ACC112 (cell line): ENCODE measurements around the gene JAG1.

Experiments used
- H2AFZ ChIP-seq: fragments of 200-600 bp; sonication (generic); one replicate; pipeline ENCODE4 v1.6.0; 2017; ENCODE audit warnings: antibody characterized with exemption, low read length; ENCODE audit not compliant: unreplicated experiment
- H3K27ac ChIP-seq: fragments of 200-600 bp; sonication (generic); 2 replicates; pipeline ENCODE4 v1.5.1; 2014; ENCODE audit warnings: low read depth, mild to moderate bottlenecking, antibody characterized with exemption, low read length, moderate library complexity
- H3K27me3 ChIP-seq: fragments of 200-600 bp; sonication (generic); 2 replicates; pipeline ENCODE4 v1.6.1; 2014; ENCODE audit warnings: mild to moderate bottlenecking, antibody characterized with exemption, low read length, moderate library complexity, mixed read lengths; ENCODE audit not compliant: insufficient read depth
- H3K36me3 ChIP-seq: fragments of 200-600 bp; sonication (generic); 2 replicates; pipeline ENCODE4 v1.6.1; 2016; ENCODE audit warnings: mild to moderate bottlenecking, antibody characterized with exemption, low read length, moderate library complexity, mixed read lengths; ENCODE audit not compliant: insufficient read depth
- H3K4me1 ChIP-seq: fragments of 200-600 bp; sonication (generic); one replicate; pipeline ENCODE4 v1.6.1; 2016; ENCODE audit warnings: low read length, mixed read lengths; ENCODE audit not compliant: insufficient read depth, unreplicated experiment, control insufficient read depth
- H3K4me3 ChIP-seq: fragments of 200-600 bp; sonication (generic); 2 replicates; pipeline ENCODE4 v1.5.1; 2014; ENCODE audit warnings: mild to moderate bottlenecking, low read depth, low read length
- H3K79me2 ChIP-seq: fragments of 200-600 bp; sonication (generic); one replicate; pipeline ENCODE4 v1.6.0; 2016; ENCODE audit warnings: low read length; ENCODE audit not compliant: control insufficient read depth, unreplicated experiment, insufficient read depth

The JAG1 gene

GRCh38 chr20:10667560-10668167 lies 6.1 kb downstream of the JAG1 start:
- H3K79me2 ChIP-seq = peaks cover 54% of the 10 kb centered on the region
- H3K36me3 ChIP-seq = peaks cover 14% of the 10 kb centered on the region; the same call in 1 of the 2 replicates
- peaks cover 28% of the 10 kb centered on the region for H3K4me1 ChIP-seq
- H3K4me3 ChIP-seq = no peak overlapping the region
- no peak overlapping the region for H3K27ac ChIP-seq
- H3K27me3 ChIP-seq = no peaks in the 10 kb centered on the region
- no peak overlapping the region for H2AFZ ChIP-seq

GRCh38 chr20:10667077-10667401 lies 6.8 kb downstream of the JAG1 start:
- H3K36me3 ChIP-seq = peaks cover 17% of the 10 kb centered on the region; the same call in 1 of the 2 replicates

GRCh38 chr20:10666221-10667076 lies 7.3 kb downstream of the JAG1 start:
- Histone ChIP-seq H3K27ac (no peak overlapping the region), H3K4me1 (peaks cover 28% of the 10 kb centered on the region)

More at GRCh38 chr20:10667077-10667401, 6.8 kb downstream of the JAG1 start:
- Histone ChIP-seq H3K79me2 (peaks cover 50% of the 10 kb centered on the region), H2AFZ (no peak overlapping the region), H3K27me3 (no peaks in the 10 kb centered on the region), H3K4me3 (no peak overlapping the region), H3K4me1 (peaks cover 28% of the 10 kb centered on the region), H3K27ac (no peak overlapping the region)

GRCh38 chr20:10665791-10666190 lies 8.0 kb downstream of the JAG1 start:
- H3K36me3 ChIP-seq = peaks cover 17% of the 10 kb centered on the region; the same call in 1 of the 2 replicates
- H3K79me2 ChIP-seq = peaks cover 45% of the 10 kb centered on the region
- no peak overlapping the region for H3K4me3 ChIP-seq
- H3K27me3 ChIP-seq = no peaks in the 10 kb centered on the region
- H3K4me1 ChIP-seq = peaks cover 25% of the 10 kb centered on the region
- H3K27ac ChIP-seq = no peak overlapping the region
- no peak overlapping the region for H2AFZ ChIP-seq

More at GRCh38 chr20:10666221-10667076, 7.3 kb downstream of the JAG1 start:
- Histone ChIP-seq H3K36me3 (peaks cover 17% of the 10 kb centered on the region; the same call in 1 of the 2 replicates), H3K79me2 (peaks cover 50% of the 10 kb centered on the region), H3K4me3 (no peak overlapping the region), H3K27me3 (no peaks in the 10 kb centered on the region), H2AFZ (no peak overlapping the region)

- H3K27ac ChIP-seq = no peak overlapping the region
- peaks cover 39% of the 10 kb centered on the region for H3K79me2 ChIP-seq
- peaks cover 31% of the 10 kb centered on the region for H3K4me1 ChIP-seq
- peaks cover 17% of the 10 kb centered on the region; the same call in 1 of the 2 replicates for H3K36me3 ChIP-seq
- H3K27me3 ChIP-seq = no peaks in the 10 kb centered on the region
- no peak overlapping the region for H3K4me3 ChIP-seq
- H2AFZ ChIP-seq = no peak overlapping the region
Observed at GRCh38 chr20:10665027-10665561, 8.7 kb downstream of the JAG1 start.

- no peak overlapping the region for H2AFZ ChIP-seq
- peaks cover 28% of the 10 kb centered on the region for H3K4me1 ChIP-seq
- no peak overlapping the region for H3K4me3 ChIP-seq
- H3K36me3 ChIP-seq = peaks cover 24% of the 10 kb centered on the region; the same call in 1 of the 2 replicates
- no peaks in the 10 kb centered on the region for H3K27me3 ChIP-seq
- H3K27ac ChIP-seq = no peak overlapping the region
- peaks cover 27% of the 10 kb centered on the region for H3K79me2 ChIP-seq
Observed at GRCh38 chr20:10663756-10664155, 10.0 kb downstream of the JAG1 start.

DNA sequence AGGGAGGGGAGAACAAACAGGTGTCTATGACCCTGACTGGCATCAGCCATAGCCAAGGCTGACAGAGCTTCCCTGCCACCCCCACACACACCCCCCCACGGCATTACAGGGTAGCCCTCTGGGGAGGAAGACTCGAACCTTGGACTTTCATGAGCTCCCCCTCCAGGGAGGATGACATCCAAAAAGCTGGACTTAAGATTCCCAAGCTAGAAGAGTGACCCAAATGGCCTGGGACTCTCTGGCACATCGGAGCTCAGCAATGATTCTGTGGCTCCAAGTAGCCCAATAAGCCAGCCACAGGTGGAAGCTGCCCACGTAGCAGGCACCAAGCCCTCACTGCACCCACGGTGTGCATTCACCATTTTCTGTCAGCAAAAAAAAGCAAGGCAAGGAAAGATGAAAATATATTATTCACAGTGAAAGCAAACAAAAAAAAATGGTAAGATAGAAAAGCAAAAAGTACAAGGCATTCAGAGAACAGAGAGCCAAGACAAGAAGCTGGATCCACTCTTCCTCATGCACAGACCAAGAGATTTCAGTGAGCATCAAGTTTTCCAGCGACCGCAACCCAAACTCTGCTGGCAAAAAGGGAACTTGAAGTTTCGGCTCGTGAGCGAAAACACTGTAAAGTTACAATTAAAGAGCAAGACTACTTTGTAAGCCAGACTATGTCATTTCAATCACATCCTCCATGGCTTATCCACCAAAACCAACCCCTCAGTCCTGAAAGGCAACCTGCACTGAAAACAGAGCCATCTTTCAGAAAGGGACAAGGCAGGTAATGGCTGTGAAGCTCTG lies 10.9 kb downstream of the JAG1 start:
- Histone ChIP-seq H3K36me3 (peaks cover 17% of the 10 kb centered on the region), H3K27ac (no peak overlapping the region), H3K79me2 (peaks cover 22% of the 10 kb centered on the region), H2AFZ (no peak overlapping the region), H3K27me3 (no peaks in the 10 kb centered on the region), H3K4me3 (no peak overlapping the region), H3K4me1 (peaks cover 26% of the 10 kb centered on the region)

DNA sequence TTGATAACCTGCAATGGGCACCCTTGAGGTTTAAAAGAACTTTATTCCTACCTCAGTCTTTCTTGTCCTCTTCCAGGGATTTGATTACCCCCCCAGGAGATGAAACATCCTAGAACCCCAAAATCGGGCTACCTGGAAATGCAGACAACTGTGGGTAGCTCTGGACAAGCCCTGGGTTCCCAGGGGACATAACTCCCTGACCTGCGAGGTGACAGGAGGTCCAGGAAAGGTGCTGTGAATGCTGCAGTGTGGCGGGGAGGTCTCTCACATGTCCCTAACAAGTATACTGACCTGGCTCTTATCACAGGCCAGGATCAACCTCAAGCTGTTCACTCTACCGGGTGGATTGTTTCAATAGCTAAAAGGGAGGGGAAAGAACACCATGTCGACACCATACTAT lies 11.6 kb downstream of the JAG1 start:
- Histone ChIP-seq H3K4me1 (peaks cover 23% of the 10 kb centered on the region), H3K4me3 (no peak overlapping the region), H3K27me3 (no peaks in the 10 kb centered on the region), H2AFZ (no peak overlapping the region), H3K79me2 (peaks cover 16% of the 10 kb centered on the region), H3K36me3 (peaks cover 21% of the 10 kb centered on the region), H3K27ac (no peak overlapping the region)

GRCh38 chr20:10661261-10661660 lies 12.5 kb downstream of the JAG1 start:
- Histone ChIP-seq H3K4me3 (no peak overlapping the region), H3K36me3 (peaks cover 21% of the 10 kb centered on the region), H2AFZ (no peak overlapping the region), H3K27ac (no peak overlapping the region), H3K4me1 (peaks cover 23% of the 10 kb centered on the region), H3K27me3 (no peaks in the 10 kb centered on the region), H3K79me2 (peaks cover 8% of the 10 kb centered on the region)

DNA sequence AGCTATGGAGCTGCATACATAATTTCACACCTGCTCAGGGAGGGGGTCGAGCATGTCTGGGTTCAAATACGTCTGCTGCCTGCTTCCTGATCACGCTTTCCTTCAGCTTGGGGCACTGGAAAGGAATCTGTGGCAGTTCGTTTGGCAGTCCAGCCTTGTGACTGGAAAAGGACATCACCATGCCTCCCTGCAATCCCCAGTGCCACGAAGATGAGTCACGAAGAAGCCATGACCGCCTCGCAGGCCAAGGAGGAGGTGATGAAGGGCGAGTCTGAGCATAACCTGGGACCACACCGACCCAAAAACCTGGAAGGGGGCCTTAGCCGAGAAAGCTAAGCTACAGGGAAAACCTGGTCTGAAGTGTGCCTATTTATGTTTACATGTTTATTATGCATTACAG lies 13.1 kb downstream of the JAG1 start:
- no peak overlapping the region for H3K4me3 ChIP-seq
- H3K27me3 ChIP-seq = no peaks in the 10 kb centered on the region
- peaks cover 26% of the 10 kb centered on the region for H3K36me3 ChIP-seq
- H3K27ac ChIP-seq = no peak overlapping the region
- peaks cover 22% of the 10 kb centered on the region for H3K4me1 ChIP-seq
- no peak overlapping the region for H2AFZ ChIP-seq
- peaks cover 8% of the 10 kb centered on the region for H3K79me2 ChIP-seq
